ENCODE data around the gene SORBS1.

The SORBS1 gene

GRCh38 chr10:95303950-95304349, 257.2 kb downstream of the SORBS1 start:
- no peak overlapping the region for H3K4me3 ChIP-seq (ENCODE audit: low read depth, low read length)

- H3K4me3 ChIP-seq (ENCODE audit: low read depth, low read length), result no peak overlapping the region
These were observed 257.6 kb downstream of the SORBS1 start for GRCh38 chr10:95303535-95303934.

GRCh38 chr10:95300022-95300539, 261.1 kb downstream of the SORBS1 start:
- no peak overlapping the region for H3K4me3 ChIP-seq (ENCODE audit: low read depth, low read length)

- no peak overlapping the region for H3K4me3 ChIP-seq (ENCODE audit: low read depth, low read length)
These were observed 263.8 kb downstream of the SORBS1 start for GRCh38 chr10:95297402-95297801.

- H3K4me3 ChIP-seq (ENCODE audit: low read depth, low read length), result no peak overlapping the region
These were observed 264.4 kb downstream of the SORBS1 start for GRCh38 chr10:95296764-95297163.

GRCh38 chr10:95295031-95295755, 266.0 kb downstream of the SORBS1 start:
- peak overlapping the region; percentile 22 for H3K4me3 ChIP-seq (ENCODE audit: low read depth, low read length)

- no peak overlapping the region for H3K4me3 ChIP-seq (ENCODE audit: low read depth, low read length)
These were observed 267.5 kb downstream of the SORBS1 start for GRCh38 chr10:95293631-95294030.

- H3K4me3 ChIP-seq (ENCODE audit: low read depth, low read length), result peak overlapping the region; percentile 21
These were observed 269.7 kb downstream of the SORBS1 start for GRCh38 chr10:95291365-95292039.

GRCh38 chr10:95290461-95291364, 270.5 kb downstream of the SORBS1 start, which contains the start of gene PDLIM1:
TSS of gene PDLIM1 (minus strand) at chr10:95291003. CDS start at chr10:95290915, 88 bp downstream.
- H3K4me3 ChIP-seq (ENCODE audit: low read depth, low read length), result peak within 1 kb of the TSS; percentile 82

GRCh38 chr10:95289921-95290421, 271.2 kb downstream of the SORBS1 start:
- peak overlapping the region; percentile 82 for H3K4me3 ChIP-seq (ENCODE audit: low read depth, low read length)

GRCh38 chr10:95289003-95289920, 271.9 kb downstream of the SORBS1 start:
- H3K4me3 ChIP-seq (ENCODE audit: low read depth, low read length), result peak overlapping the region; percentile 82

- no peak overlapping the region for H3K4me3 ChIP-seq (ENCODE audit: low read depth, low read length)
These were observed 272.9 kb downstream of the SORBS1 start for GRCh38 chr10:95288303-95288702.

- no peak overlapping the region for H3K4me3 ChIP-seq (ENCODE audit: low read depth, low read length)
These were observed 273.9 kb downstream of the SORBS1 start for GRCh38 chr10:95287281-95287680.

GRCh38 chr10:95286707-95287106, 274.5 kb downstream of the SORBS1 start:
- H3K4me3 ChIP-seq (ENCODE audit: low read depth, low read length), result no peak overlapping the region

GRCh38 chr10:95285556-95285955, 275.6 kb downstream of the SORBS1 start:
- H3K4me3 ChIP-seq (ENCODE audit: low read depth, low read length), result no peak overlapping the region

- no peak overlapping the region for H3K4me3 ChIP-seq (ENCODE audit: low read depth, low read length)
These were observed 276.4 kb downstream of the SORBS1 start for GRCh38 chr10:95284807-95285206.

- H3K4me3 ChIP-seq (ENCODE audit: low read depth, low read length), result no peak overlapping the region
These were observed 279.1 kb downstream of the SORBS1 start for GRCh38 chr10:95282107-95282506.

GRCh38 chr10:95281206-95281605, 280.0 kb downstream of the SORBS1 start:
- no peak overlapping the region for H3K4me3 ChIP-seq (ENCODE audit: low read depth, low read length)

- H3K4me3 ChIP-seq (ENCODE audit: low read depth, low read length), result no peak overlapping the region
These were observed 280.5 kb downstream of the SORBS1 start for GRCh38 chr10:95280637-95281036.
